H9 (cell line): ENCODE results near the gene LRMDA. TPM values are rescaled to one million over a fixed set of nuclear protein-coding genes. Genes with fewer than 3 reads are reported as not detected.

Experiments
- DNase-seq: peaks from one replicate; pipeline ENCODE4 v3.0.0-alpha.2; 2017
- H2AFZ ChIP-seq: one replicate; pipeline ENCODE4 v1.6.1; 2013; ENCODE audit warnings: mild to moderate bottlenecking, low read length, control low read depth, moderate library complexity
- H2AK5ac ChIP-seq: 2 replicates; pipeline ENCODE4 v1.6.1; 2013; ENCODE audit warnings: low read length, control low read depth, mixed read lengths; ENCODE audit not compliant: insufficient read length
- H2BK120ac ChIP-seq: one replicate; pipeline ENCODE4 v1.6.1; 2013; ENCODE audit warnings: low read depth, mild to moderate bottlenecking, low read length, control low read depth, inconsistent platforms; ENCODE audit not compliant: poor library complexity, severe bottlenecking
- H2BK12ac ChIP-seq: 2 replicates; pipeline ENCODE4 v1.6.1; 2013; ENCODE audit warnings: low read length, control low read depth, mixed read lengths, low read depth; ENCODE audit not compliant: insufficient read length
- H2BK15ac ChIP-seq: 2 replicates; pipeline ENCODE4 v1.6.1; 2013; ENCODE audit warnings: low read depth, low read length, control low read depth
- H2BK20ac ChIP-seq: one replicate; pipeline ENCODE4 v1.6.1; 2013; ENCODE audit warnings: low read depth, mild to moderate bottlenecking, low read length, control low read depth, inconsistent platforms; ENCODE audit not compliant: poor library complexity, severe bottlenecking
- H2BK5ac ChIP-seq: 2 replicates; pipeline ENCODE4 v1.6.1; 2013; ENCODE audit warnings: low read length, control low read depth, mixed read lengths; ENCODE audit not compliant: insufficient read length
- H3K14ac ChIP-seq: 2 replicates; pipeline ENCODE4 v1.6.1; 2013; ENCODE audit warnings: low read length, control low read depth; ENCODE audit not compliant: insufficient read depth
- H3K18ac ChIP-seq: 2 replicates; pipeline ENCODE4 v1.6.1; 2013; ENCODE audit warnings: low read depth, mild to moderate bottlenecking, mixed read lengths, low read length, control low read depth; ENCODE audit not compliant: insufficient read length
- H3K23ac ChIP-seq: 2 replicates; pipeline ENCODE4 v1.6.1; 2013; ENCODE audit warnings: low read length, control low read depth, mixed read lengths, low read depth; ENCODE audit not compliant: insufficient read length
- H3K23me2 ChIP-seq: 2 replicates; pipeline ENCODE4 v1.6.1; 2013; ENCODE audit warnings: low read depth, mild to moderate bottlenecking, mixed read lengths, low read length, control low read depth; ENCODE audit not compliant: insufficient read length, poor library complexity, severe bottlenecking
- H3K27ac ChIP-seq: 2 replicates; pipeline ENCODE4 v1.5.1; 2013; ENCODE audit warnings: low read length, control low read depth, mixed read lengths, low read depth; ENCODE audit not compliant: insufficient read length
- H3K27me3 ChIP-seq: 2 replicates; pipeline ENCODE4 v1.6.1; 2013; ENCODE audit warnings: low read length, control low read depth, inconsistent platforms; ENCODE audit not compliant: insufficient read depth
- H3K4ac ChIP-seq: 2 replicates; pipeline ENCODE4 v1.6.1; 2013; ENCODE audit warnings: low read depth, mild to moderate bottlenecking, control low read depth, inconsistent platforms, low read length, moderate library complexity
- H3K4me1 ChIP-seq: 2 replicates; pipeline ENCODE4 v1.6.1; 2013; ENCODE audit warnings: low read length, control low read depth, inconsistent platforms; ENCODE audit not compliant: insufficient read depth
- H3K4me2 ChIP-seq: 2 replicates; pipeline ENCODE4 v1.6.1; 2013; ENCODE audit warnings: low read length, control low read depth, mixed read lengths; ENCODE audit not compliant: insufficient read length, insufficient read depth
- H3K56ac ChIP-seq: 2 replicates; pipeline ENCODE4 v1.6.1; 2013; ENCODE audit warnings: low read depth, mild to moderate bottlenecking, mixed read lengths, low read length, control low read depth; ENCODE audit not compliant: insufficient read length
- H3K79me1 ChIP-seq: 2 replicates; pipeline ENCODE4 v1.6.1; 2013; ENCODE audit warnings: low read depth, mild to moderate bottlenecking, moderate library complexity, low read length, control low read depth, inconsistent platforms; ENCODE audit not compliant: insufficient read depth, poor library complexity, severe bottlenecking
- H3K79me2 ChIP-seq: 2 replicates; pipeline ENCODE4 v1.6.1; 2013; ENCODE audit warnings: low read length, control low read depth, inconsistent platforms; ENCODE audit not compliant: insufficient read depth
- H3K9ac ChIP-seq: 2 replicates; pipeline ENCODE4 v1.6.1; 2013; ENCODE audit warnings: low read length, control low read depth, mixed read lengths; ENCODE audit not compliant: insufficient read length; ENCODE audit errors: extremely low read depth
- H3K9me3 ChIP-seq: one replicate; pipeline ENCODE4 v1.6.1; 2013; ENCODE audit warnings: low read depth, low read length, inconsistent platforms; ENCODE audit not compliant: control insufficient read depth
- H3T11ph ChIP-seq: one replicate; pipeline ENCODE4 v1.6.1; 2013; ENCODE audit warnings: mild to moderate bottlenecking, low read length, control low read depth, inconsistent platforms
- H4K20me1 ChIP-seq: one replicate; pipeline ENCODE4 v1.6.1; 2013; ENCODE audit not compliant: control insufficient read depth, insufficient read length, insufficient read depth
- H4K5ac ChIP-seq: 2 replicates; pipeline ENCODE4 v1.6.1; 2013; ENCODE audit warnings: low read depth, mild to moderate bottlenecking, mixed read lengths, low read length, control low read depth; ENCODE audit not compliant: insufficient read length
- H4K8ac ChIP-seq: replicated peaks from 2 replicates; pipeline ENCODE4 v1.6.1; 2013; ENCODE audit warnings: low read length, control low read depth, mixed read lengths, low read depth; ENCODE audit not compliant: insufficient read length
- H4K91ac ChIP-seq: 2 replicates; pipeline ENCODE4 v1.6.1; 2013; ENCODE audit warnings: low read depth, mild to moderate bottlenecking, moderate library complexity, mixed read lengths, low read length, control low read depth; ENCODE audit not compliant: insufficient read length
- H3K27ac Mint-ChIP-seq, 3 experiments: 2 replicates in 2 of 3; 3 replicates in 1 of 3; pipeline ENCODE4 v1.8.0; 2020 to 2021; ENCODE audit warnings: mixed read lengths in 3 of 3, mild to moderate bottlenecking in 1 of 3, moderate library complexity in 1 of 3
- H3K27me3 Mint-ChIP-seq: 2 replicates; pipeline ENCODE4 v1.8.0; 2021; ENCODE audit warnings: low read depth, mild to moderate bottlenecking, moderate library complexity, mixed read lengths
- H3K36me3 Mint-ChIP-seq, 3 experiments: 2 replicates in 2 of 3; 3 replicates in 1 of 3; pipeline ENCODE4 v1.8.0; 2020 to 2021; ENCODE audit warnings: low read depth in 3 of 3, mixed read lengths in 3 of 3; ENCODE audit not compliant: insufficient read depth in 1 of 3
- H3K4me1 Mint-ChIP-seq, 2 experiments: 2 replicates each; pipeline ENCODE4 v1.8.0; 2020; ENCODE audit warnings: mixed read lengths in 2 of 2
- H3K4me3 Mint-ChIP-seq, 2 experiments: 2 replicates in 1 of 2; 3 replicates in 1 of 2; pipeline ENCODE4 v1.8.0; 2020 to 2021; ENCODE audit warnings: mild to moderate bottlenecking in 2 of 2, mixed read lengths in 2 of 2, moderate library complexity in 1 of 2
- H3K9me3 Mint-ChIP-seq, 2 experiments: 2 replicates in 1 of 2; 3 replicates in 1 of 2; pipeline ENCODE4 v1.8.0; 2020; ENCODE audit warnings: mild to moderate bottlenecking in 2 of 2, mixed read lengths in 2 of 2, moderate library complexity in 1 of 2
- WGBS: extraction: QIAGEN DNeasy Blood & Tissue Kit; methylation state at CpG from one replicate; pipeline ENCODE4 v1.1.7; 2013; ENCODE audit warnings: missing lambda C conversion rate, low lambda C conversion rate, mixed read lengths; ENCODE audit not compliant: insufficient read length; ENCODE audit errors: extremely low coverage; 5-methylcytosine and 5-hydroxymethylcytosine counted together
- total RNA-seq: library from RNA; stranded (reverse); gene quantifications from 2 replicates; pipeline ENCODE4 v1.2.1, GENCODE V29; 2021
- TF ChIP-seq, protein P1 (sequence below): fragments of 200-600 bp; sonication (generic); conservative IDR thresholded peaks from 3 replicates; pipeline ENCODE4 v1.8.0; 2021; ENCODE audit warnings: antibody characterized with exemption, mild to moderate bottlenecking

The LRMDA gene
- total RNA-seq, 1 experiment from 2014 or later, result 1.8 TPM

DNA sequence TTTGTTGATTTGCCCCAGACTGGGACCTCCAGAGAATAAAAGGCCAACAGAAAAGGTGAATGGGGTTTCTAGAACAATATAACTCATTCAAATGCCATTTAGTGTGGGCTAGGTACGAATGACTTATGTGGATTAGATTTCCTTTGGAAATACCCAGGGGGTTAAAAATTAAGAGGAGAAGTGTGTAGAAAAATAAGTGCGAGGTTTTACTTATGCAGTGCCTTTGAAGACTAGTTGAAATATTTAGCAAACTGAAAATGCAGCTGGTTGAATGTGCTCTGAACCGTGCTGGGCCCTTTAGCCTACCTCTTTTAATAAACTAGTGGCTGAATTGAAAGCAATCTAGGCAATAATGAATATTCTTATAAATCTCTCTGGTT is 180.6 kb downstream of the LRMDA start:
- no peaks in the 10 kb centered on the region for H3K9me3 Mint-ChIP-seq
- H3K79me2 ChIP-seq, result no peaks in the 10 kb centered on the region
- H3K23me2 ChIP-seq, result no peaks in the 10 kb centered on the region
- H3K9ac ChIP-seq, result no peak overlapping the region
- H2AK5ac ChIP-seq, result no peak overlapping the region
- no peak overlapping the region for H2AFZ ChIP-seq
- H3T11ph ChIP-seq, result no peak overlapping the region
- no peak overlapping the region for H3K56ac ChIP-seq
- no peak overlapping the region for H3K4ac ChIP-seq
- H3K27ac ChIP-seq, result no peak overlapping the region
- no peak for DNase-seq
- TF ChIP-seq, protein P1, sequence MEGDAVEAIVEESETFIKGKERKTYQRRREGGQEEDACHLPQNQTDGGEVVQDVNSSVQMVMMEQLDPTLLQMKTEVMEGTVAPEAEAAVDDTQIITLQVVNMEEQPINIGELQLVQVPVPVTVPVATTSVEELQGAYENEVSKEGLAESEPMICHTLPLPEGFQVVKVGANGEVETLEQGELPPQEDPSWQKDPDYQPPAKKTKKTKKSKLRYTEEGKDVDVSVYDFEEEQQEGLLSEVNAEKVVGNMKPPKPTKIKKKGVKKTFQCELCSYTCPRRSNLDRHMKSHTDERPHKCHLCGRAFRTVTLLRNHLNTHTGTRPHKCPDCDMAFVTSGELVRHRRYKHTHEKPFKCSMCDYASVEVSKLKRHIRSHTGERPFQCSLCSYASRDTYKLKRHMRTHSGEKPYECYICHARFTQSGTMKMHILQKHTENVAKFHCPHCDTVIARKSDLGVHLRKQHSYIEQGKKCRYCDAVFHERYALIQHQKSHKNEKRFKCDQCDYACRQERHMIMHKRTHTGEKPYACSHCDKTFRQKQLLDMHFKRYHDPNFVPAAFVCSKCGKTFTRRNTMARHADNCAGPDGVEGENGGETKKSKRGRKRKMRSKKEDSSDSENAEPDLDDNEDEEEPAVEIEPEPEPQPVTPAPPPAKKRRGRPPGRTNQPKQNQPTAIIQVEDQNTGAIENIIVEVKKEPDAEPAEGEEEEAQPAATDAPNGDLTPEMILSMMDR, result no peak
- H3K79me1 ChIP-seq, result no peaks in the 10 kb centered on the region
- H2BK120ac ChIP-seq, result no peak overlapping the region
- H2BK5ac ChIP-seq, result no peak overlapping the region
- no peaks in the 10 kb centered on the region for H3K27me3 ChIP-seq
- no peak overlapping the region for H3K18ac ChIP-seq
- H3K4me1 Mint-ChIP-seq, result peaks cover 20 to 33% of the 10 kb centered on the region in 2 experiments
- H3K4me1 ChIP-seq, result peaks cover 4% of the 10 kb centered on the region; the same call in 1 of the 2 replicates
- no peak overlapping the region for H3K14ac ChIP-seq
- WGBS, result no CpG with 5 or more reads among the region's 3 CpGs
- H4K20me1 ChIP-seq, result no peaks in the 10 kb centered on the region
- no peak overlapping the region for H3K27ac Mint-ChIP-seq
- no peaks in the 10 kb centered on the region for H3K36me3 Mint-ChIP-seq
- H3K27me3 Mint-ChIP-seq, result peaks cover 12% of the 10 kb centered on the region
- no peak overlapping the region for H4K5ac ChIP-seq
- H3K4me3 Mint-ChIP-seq, result no peak overlapping the region
- no peak overlapping the region for H3K4me2 ChIP-seq
- no peak overlapping the region for H4K8ac ChIP-seq
- no peak overlapping the region for H4K91ac ChIP-seq
- H2BK12ac ChIP-seq, result no peak overlapping the region
- H3K9me3 ChIP-seq, result no peaks in the 10 kb centered on the region
- H2BK20ac ChIP-seq, result no peak overlapping the region
- no peak overlapping the region for H3K23ac ChIP-seq
- H2BK15ac ChIP-seq, result no peak overlapping the region
